Stomach (tissue), 9 donors: ENCODE results near the gene CNOT9. TPM values are rescaled to one million over a fixed set of nuclear protein-coding genes. Genes with fewer than 3 reads are reported as not detected.

Experiments
- DNase-seq, 2 donors: peaks; one replicate each; pipeline versions ENCODE4 v3.0.0 to v3.0.0-alpha.2; 2013 to 2019
- H3K27ac ChIP-seq, 5 donors: fragments of 200-600 bp in 4 of 5; sonication (generic) in 4 of 5; one replicate each; pipeline ENCODE4 v1.5.1; 2013 to 2019; ENCODE audit warnings: mild to moderate bottlenecking in 1 of 5, moderate library complexity in 1 of 5
- H3K27me3 ChIP-seq, 3 donors: fragments of 200-600 bp; sonication (generic); one replicate each; pipeline ENCODE4 v1.5.1; 2017 to 2019; ENCODE audit warnings: mixed run types in 1 of 3
- H3K36me3 ChIP-seq, 4 donors: fragments of 200-600 bp; sonication (generic); 1 replicate in 3 of 4; 2 replicates in 1 of 4; pipeline ENCODE4 v1.5.1; 2016 to 2019
- H3K4me1 ChIP-seq, 4 donors: fragments of 200-600 bp; sonication (generic); one replicate each; pipeline ENCODE4 v1.5.1; 2016 to 2019
- H3K4me3 ChIP-seq, 4 donors: fragments of 200-600 bp; sonication (generic) in 3 of 4; one replicate each; pipeline ENCODE4 v1.5.1; 2016 to 2019; ENCODE audit warnings: mild to moderate bottlenecking in 1 of 4
- H3K9me3 ChIP-seq, 4 donors: fragments of 200-600 bp; sonication (generic); one replicate each; pipeline ENCODE4 v1.5.1; 2016 to 2019
- EP300 ChIP-seq: sonication (generic); formaldehyde crosslinking; IDR thresholded peaks from one replicate; pipeline ENCODE4 v1.6.1; 2017; ENCODE audit warnings: antibody characterized with exemption
- POLR2A ChIP-seq, 4 donors: fragments of 450-650 bp; IDR thresholded peaks; one replicate each; pipeline ENCODE4 v1.6.1; 2016; ENCODE audit warnings: antibody characterized with exemption in 4 of 4, control low read depth in 2 of 4, mild to moderate bottlenecking in 1 of 4, moderate library complexity in 1 of 4
- POLR2AphosphoS5 ChIP-seq, 3 donors: sonication (generic); formaldehyde crosslinking; IDR thresholded peaks; one replicate each; pipeline ENCODE4 v1.6.1; 2016; ENCODE audit warnings: antibody characterized with exemption in 3 of 3
- WGBS, 5 donors: extraction: QIAGEN DNeasy Blood & Tissue Kit in 3 of 5; methylation state at CpG; one replicate each; pipeline versions ENCODE4 v1.1.5 to v1.1.7; 2013 to 2018; 5-methylcytosine and 5-hydroxymethylcytosine counted together
- intact Hi-C: fragments of 100-400 bp; cut with DNase I; formaldehyde crosslinking; loops from one replicate; pipeline ENCODE4 v1.15.1; 2023; ENCODE audit warnings: low total_unique reads
- polyA plus RNA-seq, 3 donors: library from polyadenylated mRNA; stranded (reverse); fragments of 200-250 nt; gene quantifications; one replicate each; pipeline ENCODE4 v1.2.3, GENCODE V29; 2013
- total RNA-seq, 5 donors: library from RNA; depleted of rRNA; stranded (reverse); fragments of >200 nt; gene quantifications; one replicate each; pipeline versions ENCODE4 v1.1.0 to v1.2.3, GENCODE V29; 2014 to 2016
- TF ChIP-seq, protein P1 (sequence below), 7 experiments: fragments of 450-650 bp in 4 of 7; fragments of 200-600 bp in 3 of 7; sonication (generic) in 3 of 7; IDR thresholded peaks; one replicate each; pipeline ENCODE4 v1.5.1; 2016 to 2019; ENCODE audit warnings: antibody characterized with exemption in 7 of 7, control low read depth in 2 of 7, mild to moderate bottlenecking in 1 of 7
- donor health status: healthy with polysubstance abuse.
- donor health status: Bipolar disorder and iron deficiency.
- donor health status: healthy.

CNOT9 gene
- total and polyA plus RNA-seq, 8 donors, result 5.5 to 64.8 (median 19.6) TPM

DNA sequence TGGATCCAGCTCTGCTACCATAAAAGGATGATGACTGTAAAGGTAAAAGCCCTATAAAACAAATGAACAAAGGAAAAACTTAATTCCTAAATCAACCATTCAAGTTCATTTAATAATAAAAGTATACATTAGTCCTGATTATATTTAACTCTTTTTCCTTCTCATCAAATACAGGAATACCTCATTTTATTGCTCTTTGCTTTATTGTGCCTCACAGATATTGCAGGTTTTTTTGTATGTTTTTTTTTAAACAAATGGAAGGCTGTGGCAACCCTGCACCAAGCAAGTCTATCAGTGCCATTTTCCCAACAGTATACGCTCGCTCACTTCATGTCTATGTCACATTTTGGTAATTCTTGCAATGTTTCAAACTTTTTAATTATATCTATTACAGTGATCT is 38.6 kb upstream of the CNOT9 start:
- no peak for DNase-seq
- Histone ChIP-seq H3K9me3 (no peaks in the 10 kb centered on the region), H3K36me3 (peaks cover 35 to 100% (median 98%) of the 10 kb centered on the region in 4 donors), H3K4me1 (no peaks in the 10 kb centered on the region), H3K27me3 (no peaks in the 10 kb centered on the region), H3K27ac (no peak overlapping the region), H3K4me3 (no peak overlapping the region)
- intact Hi-C loops, result no loop called here
- TF ChIP-seq EP300 (no peak), POLR2A (IDR thresholded peaks at IDR 0.05) (no peak), POLR2AphosphoS5 (IDR thresholded peaks at IDR 0.05) (no peak)
- TF ChIP-seq, protein P1, sequence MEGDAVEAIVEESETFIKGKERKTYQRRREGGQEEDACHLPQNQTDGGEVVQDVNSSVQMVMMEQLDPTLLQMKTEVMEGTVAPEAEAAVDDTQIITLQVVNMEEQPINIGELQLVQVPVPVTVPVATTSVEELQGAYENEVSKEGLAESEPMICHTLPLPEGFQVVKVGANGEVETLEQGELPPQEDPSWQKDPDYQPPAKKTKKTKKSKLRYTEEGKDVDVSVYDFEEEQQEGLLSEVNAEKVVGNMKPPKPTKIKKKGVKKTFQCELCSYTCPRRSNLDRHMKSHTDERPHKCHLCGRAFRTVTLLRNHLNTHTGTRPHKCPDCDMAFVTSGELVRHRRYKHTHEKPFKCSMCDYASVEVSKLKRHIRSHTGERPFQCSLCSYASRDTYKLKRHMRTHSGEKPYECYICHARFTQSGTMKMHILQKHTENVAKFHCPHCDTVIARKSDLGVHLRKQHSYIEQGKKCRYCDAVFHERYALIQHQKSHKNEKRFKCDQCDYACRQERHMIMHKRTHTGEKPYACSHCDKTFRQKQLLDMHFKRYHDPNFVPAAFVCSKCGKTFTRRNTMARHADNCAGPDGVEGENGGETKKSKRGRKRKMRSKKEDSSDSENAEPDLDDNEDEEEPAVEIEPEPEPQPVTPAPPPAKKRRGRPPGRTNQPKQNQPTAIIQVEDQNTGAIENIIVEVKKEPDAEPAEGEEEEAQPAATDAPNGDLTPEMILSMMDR (IDR thresholded peaks at IDR 0.05), result no peak
- WGBS, 5 donors, result 97 to 100% (median 98%) methylated on average over 2 of the region's 2 CpGs

DNA sequence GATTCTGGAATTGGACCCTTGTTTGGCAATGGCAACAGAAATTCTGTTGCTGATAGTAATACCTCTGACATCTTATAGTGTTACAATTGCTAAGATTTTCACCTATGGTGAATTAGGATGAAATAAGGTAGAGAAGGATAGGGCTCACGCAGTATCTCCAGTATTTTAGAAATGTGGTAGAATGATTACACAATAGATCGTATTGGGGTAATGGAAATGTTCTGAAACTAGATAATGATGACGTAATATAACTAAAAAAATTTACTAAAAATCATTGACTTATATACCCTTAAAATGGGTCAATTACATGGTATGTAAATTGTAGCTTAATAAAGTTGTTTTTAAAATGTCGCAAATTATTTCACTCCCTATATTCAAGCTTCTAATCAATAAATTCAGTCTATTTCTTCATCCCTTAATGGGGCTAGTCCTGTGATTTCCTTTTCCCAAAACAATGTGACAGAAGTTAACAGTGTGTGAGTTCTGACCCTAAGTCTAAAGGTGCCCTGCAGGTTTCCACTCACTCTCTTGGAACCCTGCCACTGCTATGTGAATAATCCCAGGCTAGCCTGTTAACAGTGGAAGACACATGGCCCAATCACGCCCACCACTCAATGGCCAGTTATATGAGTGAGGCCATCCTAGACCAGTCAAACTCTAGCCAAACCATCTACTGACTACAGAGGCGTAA is 31.7 kb upstream of the CNOT9 start:
- H3K27me3 ChIP-seq, result no peaks in the 10 kb centered on the region
- DNase-seq, result peak in 1 of 2 donors; percentile 1
- no peaks in the 10 kb centered on the region for H3K4me1 ChIP-seq
- 76 to 94% (median 89%) methylated on average over 6 of the region's 6 CpGs for WGBS, 5 donors
- no peaks in the 10 kb centered on the region for H3K9me3 ChIP-seq
- no peak overlapping the region for H3K4me3 ChIP-seq
- no peak overlapping the region for H3K27ac ChIP-seq
- H3K36me3 ChIP-seq, result peaks cover 10 to 100% (median 99%) of the 10 kb centered on the region in 4 donors
- TF ChIP-seq, protein P1 (IDR thresholded peaks at IDR 0.05), result no peak
- TF ChIP-seq POLR2AphosphoS5 (IDR thresholded peaks at IDR 0.05), result no peak
- no peak for TF ChIP-seq EP300
- TF ChIP-seq POLR2A (IDR thresholded peaks at IDR 0.05), result no peak
- intact Hi-C loops, result no loop called here

DNA sequence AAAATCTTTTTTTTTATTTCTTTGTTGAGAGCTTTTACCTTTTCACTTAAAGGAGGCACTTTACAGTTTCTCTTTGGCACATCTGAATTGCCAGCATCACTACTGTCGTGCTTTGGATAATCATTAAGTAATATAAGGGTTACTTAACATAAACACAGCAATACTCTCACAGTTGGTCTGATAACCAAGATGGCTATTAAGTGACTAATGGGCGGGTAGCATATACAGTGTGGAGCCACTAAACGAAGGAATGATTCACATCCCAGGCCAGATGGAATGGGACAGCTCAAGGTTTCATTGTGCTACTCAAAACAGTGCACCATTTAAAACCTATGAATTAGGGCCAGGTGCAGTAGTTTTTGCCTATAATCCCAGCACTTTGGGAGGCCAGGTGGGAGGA is 28.6 kb upstream of the CNOT9 start:
- no peak overlapping the region for H3K4me3 ChIP-seq
- DNase-seq, result no peak
- H3K4me1 ChIP-seq, result no peaks in the 10 kb centered on the region
- no peaks in the 10 kb centered on the region for H3K9me3 ChIP-seq
- TF ChIP-seq POLR2A (IDR thresholded peaks at IDR 0.05), result no peak
- no peak for TF ChIP-seq EP300
- TF ChIP-seq, protein P1 (IDR thresholded peaks at IDR 0.05), result no peak
- TF ChIP-seq POLR2AphosphoS5 (IDR thresholded peaks at IDR 0.05), result no peak
- no peak overlapping the region for H3K27ac ChIP-seq
- no peaks in the 10 kb centered on the region for H3K27me3 ChIP-seq
- intact Hi-C loops, result no loop called here
- H3K36me3 ChIP-seq, result peaks cover 21 to 100% (median 98%) of the 10 kb centered on the region in 4 donors
- 81 to 90% (median 85%) methylated on average over 3 of the region's 3 CpGs for WGBS, 5 donors

DNA sequence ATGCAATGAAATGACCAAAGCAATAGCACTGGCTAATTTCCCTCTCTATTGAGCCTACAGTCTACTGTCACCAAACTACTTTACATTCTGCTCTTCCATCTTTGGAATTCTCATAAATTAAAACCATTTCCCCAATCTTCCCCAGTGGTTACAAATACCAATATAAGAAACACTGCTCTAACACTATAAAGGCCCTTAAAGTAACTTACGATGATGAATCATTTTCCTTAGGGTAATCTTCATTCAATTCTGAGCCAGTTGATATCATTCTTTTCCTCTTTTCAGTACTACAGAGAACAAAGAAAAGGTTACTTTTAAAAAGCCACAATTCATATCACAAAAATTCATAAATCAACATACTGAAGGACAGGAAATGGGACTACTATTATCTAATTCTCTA is 22.6 kb upstream of the CNOT9 start:
- no peak for DNase-seq
- TF ChIP-seq, protein P1 (IDR thresholded peaks at IDR 0.05), result no peak
- TF ChIP-seq POLR2A (IDR thresholded peaks at IDR 0.05) (no peak), POLR2AphosphoS5 (IDR thresholded peaks at IDR 0.05) (no peak), EP300 (no peak)
- intact Hi-C loops, result no loop called here
- 92 to 100% (median 98%) methylated on average over 1 of the region's 1 CpG for WGBS, 5 donors
- Histone ChIP-seq H3K4me3 (no peak overlapping the region), H3K27me3 (no peaks in the 10 kb centered on the region), H3K27ac (no peak overlapping the region), H3K36me3 (peaks cover 44 to 97% (median 90%) of the 10 kb centered on the region in 4 donors), H3K4me1 (no peaks in the 10 kb centered on the region), H3K9me3 (no peaks in the 10 kb centered on the region)
